T follicular helper cell (primary cell): Measurements from ENCODE around the gene DPYSL4.
"Not testable (repeated sequence)": the region's sequence is repeated elsewhere in the genome, so short reads cannot be mapped to it uniquely, and the experiment has no call there.

ENCODE experiments used
- DNase-seq: peaks from one replicate; pipeline ENCODE4 v3.0.0-alpha.2; 2020; ENCODE audit warnings: low read depth

DPYSL4 gene

DNA sequence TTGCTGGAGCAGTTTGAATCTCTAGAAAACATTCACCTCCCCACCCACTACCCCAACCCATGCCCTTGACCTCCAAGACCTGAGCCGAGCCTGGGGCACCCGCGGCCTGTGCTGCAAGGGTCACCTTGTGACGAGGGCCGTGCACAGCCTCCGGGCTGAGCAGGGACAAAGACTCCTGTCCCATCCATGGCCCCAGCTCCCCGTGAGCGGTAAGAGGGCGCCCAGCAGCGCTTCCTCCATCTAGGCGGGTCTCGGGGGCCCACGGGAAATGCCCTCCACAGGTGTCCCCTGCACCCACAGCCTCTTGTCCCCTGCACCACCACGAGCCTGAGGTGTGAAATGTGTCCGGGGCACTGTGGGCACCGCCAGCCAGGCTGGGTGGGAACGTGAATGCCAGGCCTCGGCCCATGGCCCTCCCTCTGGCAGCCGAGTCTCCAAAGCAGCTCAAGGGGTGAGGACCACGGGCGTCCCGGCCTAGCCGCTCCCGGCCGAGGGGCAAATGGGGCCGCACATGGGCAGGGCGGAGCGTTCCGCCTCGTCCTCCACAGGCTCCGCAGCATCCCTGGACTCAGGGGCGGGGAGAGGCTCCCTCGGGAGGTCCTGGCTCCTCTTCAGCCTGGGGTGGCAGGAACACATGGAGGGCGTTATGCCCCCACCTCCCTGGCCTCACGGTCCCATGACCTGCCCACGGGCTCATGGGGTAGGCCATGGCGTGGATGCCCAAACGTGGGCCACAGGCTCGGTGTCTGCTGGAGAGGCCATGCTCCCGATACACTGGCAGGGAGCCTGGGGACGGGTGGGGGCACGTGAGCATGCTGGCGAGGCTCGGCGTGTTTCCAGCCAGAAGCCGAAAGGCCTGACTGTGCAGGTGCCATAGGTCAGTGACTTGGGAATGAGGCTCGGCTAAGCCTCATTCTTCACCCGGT, 21.1 kb downstream of the DPYSL4 start:
- DNase-seq = no peak

DNA sequence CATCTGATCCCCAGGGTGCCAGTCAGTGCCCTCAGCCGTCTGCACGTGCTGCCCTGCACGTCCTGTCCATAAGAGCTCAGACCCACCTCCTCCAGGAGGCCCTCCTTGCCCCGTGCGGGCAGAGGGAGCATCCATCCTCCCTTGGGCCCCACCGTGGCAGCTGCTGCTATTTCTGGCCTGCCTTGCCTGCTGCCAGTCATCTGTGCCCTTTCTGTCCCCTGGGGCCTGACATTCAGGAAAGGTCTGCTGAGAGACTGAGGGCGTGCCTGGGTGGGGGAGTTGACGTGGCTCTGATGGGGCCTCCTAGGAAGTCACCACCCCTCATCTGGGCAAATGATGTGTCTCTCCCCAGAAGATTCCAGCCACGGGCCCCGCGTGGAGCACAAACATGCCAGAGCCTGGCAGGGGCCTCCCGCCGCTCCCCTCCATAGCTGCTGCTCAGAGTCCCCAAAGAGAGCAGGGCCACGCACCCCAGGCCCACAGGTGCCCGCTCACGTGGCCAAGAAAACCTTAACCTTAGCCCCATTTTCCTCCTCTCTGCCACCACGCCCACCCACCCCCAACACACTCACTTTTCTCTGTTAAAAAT, 21.8 kb downstream of the DPYSL4 start:
- DNase-seq = no peak

DNA sequence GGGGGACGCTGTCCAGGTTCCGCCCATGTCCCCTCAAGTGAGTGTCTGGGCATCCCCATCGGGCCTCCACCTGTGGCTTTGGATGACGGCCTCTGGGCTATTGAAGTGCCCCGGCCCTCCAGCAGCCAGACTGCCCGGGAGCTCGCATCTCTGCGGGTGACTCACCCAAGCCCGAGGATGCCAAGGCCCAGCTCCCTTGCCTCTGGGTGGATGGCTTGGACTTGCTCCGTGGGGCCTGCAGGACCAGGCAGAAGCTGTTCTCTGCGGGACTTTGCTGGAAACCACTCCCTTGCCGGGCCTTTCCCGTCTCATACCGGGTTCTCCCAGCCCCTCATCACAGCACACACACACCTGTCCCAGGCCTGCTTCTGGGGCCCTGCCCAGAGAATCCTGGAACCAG, 22.4 kb downstream of the DPYSL4 start:
- DNase-seq = no peak

DNA sequence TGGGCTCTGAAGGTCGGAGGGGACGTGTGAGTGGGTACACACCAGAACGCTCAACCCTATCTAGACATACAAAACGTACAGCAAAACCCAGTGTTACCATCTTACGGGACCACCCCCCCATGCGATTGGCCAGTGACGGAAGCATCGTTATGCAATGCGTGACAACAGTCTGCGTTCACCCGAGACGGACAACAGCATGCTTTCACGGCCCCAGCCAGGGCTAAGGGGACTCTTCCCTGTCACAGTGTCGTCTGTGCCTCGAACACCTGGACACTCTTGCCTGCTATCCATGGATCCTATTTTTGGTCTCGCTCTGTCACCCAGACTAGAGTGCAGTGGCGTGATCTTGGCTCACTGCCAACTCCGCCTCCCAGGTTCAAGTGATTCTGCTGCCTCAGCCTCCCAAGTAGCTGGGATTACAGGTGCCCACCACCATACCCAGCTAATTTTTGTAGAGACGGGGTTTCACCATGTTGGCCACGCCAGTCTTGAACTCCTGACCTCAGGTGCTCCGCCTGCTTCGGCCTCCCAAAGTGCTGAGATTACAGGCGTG, 23.3 kb downstream of the DPYSL4 start:
- no peak for DNase-seq

DNA sequence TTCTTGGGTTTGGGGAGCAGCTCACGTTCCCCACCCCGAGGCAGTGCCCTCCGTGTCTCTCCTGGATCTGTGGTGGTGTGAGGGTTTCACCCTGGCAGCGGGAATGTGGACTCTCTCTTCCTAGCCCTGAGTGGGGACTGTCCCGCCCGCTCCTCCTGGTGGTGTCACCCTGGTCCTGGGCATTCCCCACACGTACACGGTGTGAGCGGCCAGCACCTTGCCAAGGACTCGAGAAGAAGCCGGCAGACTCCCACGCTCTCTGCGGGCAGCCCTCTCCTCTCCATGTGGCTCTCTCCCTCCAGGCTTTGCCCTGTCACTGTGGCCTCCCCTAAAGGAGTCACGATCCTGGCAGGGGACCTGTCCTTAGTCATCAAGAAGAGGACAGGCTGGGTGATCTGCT, 24.0 kb downstream of the DPYSL4 start:
- no peak for DNase-seq

DNA sequence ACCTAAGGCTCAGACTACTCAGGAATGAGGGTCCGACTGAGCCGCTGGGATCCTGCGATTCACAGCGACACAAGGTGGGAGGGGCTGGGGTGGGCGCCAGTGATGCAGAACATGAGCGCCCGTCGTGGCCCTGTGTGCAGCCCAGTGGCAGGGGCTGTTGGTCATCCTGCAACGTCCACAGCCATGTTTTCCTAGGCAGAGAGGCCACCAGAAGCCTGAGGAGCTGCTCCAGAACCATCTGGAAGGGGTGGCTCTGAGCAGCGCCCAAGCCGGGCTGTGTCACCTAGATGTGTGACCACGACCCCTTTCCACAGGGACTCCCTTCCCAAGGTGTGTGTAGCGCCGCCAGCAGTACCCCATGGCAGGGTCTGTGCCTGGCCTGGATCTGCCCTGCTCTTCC, 24.5 kb downstream of the DPYSL4 start:
- no peak for DNase-seq

DNA sequence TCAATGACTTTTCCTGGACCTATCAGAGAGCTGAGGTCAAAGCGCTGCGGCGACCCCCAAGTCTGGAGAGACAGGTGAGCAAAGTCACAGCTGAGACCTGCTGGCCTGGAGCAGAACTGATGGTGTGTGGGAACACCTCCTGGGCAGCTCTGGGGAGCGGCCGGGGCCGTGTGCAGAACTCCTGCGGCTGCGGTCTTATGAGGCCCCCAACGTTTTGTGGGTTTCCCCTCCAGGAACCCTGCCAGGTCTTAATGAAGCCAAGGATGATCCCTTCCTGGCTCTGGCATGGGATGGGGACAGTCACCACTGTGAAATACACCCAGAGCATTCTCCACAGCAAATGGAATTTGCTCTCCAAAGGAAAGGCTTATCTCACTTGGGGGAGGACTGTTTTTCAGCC, 26.1 kb downstream of the DPYSL4 start:
- no peak for DNase-seq

DNA sequence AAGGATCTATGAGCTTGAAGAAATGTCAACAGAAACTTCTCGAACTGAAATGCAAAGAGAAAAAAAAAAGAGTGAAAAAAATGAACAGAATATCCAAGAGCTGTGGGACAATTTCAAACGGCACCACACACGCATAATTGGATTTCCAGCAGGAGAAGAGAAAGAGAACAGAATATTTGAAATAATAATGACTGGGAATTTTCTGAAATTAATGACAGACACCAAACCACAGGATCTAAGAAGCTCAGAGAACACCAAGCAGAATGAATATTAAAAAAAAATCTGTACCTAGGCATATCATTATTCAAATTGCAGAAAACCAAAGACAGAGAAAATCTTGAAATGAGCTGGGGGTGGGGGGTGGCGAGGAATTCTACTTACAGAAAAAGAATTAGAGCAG, 27.2 kb downstream of the DPYSL4 start:
- DNase-seq = no peak

DNA sequence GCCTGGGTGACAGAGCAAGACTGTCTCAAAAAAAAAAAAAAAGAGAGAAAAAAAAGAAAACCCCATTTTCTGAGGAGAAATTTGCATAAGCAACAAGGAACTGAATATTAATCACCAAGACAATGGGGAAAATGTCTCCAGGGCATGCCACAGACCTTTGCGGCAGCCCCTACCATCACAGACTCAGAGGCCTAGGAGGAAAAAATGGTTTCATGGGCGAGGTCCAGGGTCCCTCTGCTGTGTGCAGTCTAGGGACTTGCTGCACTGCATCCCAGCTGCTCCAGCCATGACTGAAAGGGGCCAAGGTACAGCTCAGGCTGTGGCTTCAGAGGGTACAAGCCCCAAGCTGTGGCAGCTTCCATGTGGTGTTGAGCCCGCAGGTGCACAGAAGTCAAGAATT, 29.7 kb downstream of the DPYSL4 start:
- DNase-seq = not testable (repeated sequence)

DNA sequence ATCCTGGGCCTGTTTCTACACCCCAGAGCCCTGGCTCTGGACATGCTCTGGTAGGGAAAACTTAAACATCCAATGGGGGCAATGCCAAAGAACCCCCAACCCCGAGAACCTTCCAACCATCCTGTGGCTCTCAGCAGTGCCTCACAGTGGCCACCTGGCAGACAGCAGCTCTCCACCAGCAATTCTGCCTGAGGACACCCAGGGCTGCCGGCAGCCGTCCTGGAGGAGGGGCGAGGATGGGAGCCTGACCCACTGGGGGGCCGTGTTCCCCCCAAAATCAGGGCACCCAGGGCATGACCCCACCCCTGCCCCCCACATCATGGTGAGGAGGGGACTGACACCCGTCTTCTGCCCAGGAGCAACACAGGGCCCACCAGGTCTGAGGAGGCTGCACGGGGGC, 32.7 kb downstream of the DPYSL4 start:
- DNase-seq = no peak

DNA sequence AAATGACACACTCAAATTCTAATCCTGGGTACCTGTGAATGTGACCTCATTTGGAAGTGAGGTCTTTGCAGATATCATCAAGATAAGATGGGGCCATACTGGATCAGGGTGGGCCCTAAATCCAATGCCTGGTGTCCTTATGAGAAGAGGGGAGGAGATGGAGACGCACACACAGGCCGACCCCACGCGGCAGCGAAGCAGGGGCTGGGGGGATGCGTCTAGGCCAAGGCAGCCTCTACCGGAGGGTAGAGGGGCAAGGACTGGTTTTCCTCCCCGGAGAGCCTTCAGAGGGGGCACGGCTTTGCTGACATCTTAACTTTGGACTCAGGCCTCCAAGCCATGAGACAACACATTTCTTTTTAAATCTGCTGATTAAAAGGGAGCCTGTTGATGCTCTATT, 33.3 kb downstream of the DPYSL4 start:
- no peak for DNase-seq

DNA sequence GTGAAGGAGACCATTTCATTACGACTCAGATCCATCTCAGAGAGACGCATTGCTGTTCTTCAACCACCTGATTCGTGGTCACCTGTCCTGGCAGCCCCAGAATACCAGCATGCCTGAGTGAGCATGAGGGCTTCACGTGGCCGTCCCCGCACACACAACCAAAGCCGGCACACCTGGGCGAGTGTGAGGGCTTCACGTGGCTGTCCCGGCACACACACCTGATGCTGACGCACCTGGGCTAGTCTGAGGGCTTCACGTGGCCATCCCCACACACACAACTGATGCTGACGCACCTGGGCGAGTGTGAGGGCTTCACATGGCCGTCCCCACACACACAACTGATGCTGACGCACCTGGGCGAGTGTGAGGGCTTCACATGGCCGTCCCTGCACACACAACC, 34.2 kb downstream of the DPYSL4 start:
- DNase-seq = not testable (repeated sequence)

DNA sequence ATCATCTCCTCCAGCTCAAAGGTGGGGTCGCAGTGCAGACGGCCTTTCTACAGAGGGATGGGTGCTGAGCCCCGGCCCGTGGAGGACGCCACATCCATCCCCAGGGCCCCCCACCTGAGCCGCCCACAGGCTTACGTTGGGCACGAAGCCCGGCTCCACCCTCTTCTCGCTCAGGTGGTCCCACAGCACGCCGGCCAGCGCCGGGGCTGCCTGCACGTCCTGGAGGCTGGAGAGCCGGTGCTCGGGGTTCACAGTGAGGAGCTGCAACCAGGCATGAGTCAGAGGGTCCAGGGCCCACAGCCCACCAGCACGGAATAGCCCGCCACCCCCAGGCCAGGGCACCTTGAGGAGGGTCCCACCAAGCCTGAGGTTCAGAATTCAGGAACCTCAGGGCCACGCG, 36.0 kb downstream of the DPYSL4 start:
- no peak for DNase-seq

DNA sequence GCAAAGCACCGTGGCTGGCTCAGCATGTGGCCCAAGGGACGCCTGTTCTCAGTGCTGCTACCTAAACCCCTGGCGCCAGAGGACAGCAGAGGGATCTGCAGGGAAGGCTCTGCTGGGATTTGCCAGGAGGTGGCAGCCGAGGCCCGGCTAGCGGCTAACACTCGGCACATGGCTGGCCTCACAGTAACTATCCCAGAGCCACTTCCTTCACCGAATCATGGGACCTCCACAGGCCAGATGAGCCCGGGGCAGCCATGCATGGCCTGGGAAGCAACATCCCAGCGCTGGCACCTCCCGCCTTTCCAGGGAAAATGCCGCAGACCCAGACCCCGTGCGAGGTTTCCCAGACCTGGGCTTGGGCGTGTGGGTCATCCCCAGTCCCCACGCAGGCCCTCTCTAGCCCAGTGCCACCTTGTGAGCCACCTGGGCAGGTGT, 36.4 kb downstream of the DPYSL4 start:
- DNase-seq = peak; percentile 48

DNA sequence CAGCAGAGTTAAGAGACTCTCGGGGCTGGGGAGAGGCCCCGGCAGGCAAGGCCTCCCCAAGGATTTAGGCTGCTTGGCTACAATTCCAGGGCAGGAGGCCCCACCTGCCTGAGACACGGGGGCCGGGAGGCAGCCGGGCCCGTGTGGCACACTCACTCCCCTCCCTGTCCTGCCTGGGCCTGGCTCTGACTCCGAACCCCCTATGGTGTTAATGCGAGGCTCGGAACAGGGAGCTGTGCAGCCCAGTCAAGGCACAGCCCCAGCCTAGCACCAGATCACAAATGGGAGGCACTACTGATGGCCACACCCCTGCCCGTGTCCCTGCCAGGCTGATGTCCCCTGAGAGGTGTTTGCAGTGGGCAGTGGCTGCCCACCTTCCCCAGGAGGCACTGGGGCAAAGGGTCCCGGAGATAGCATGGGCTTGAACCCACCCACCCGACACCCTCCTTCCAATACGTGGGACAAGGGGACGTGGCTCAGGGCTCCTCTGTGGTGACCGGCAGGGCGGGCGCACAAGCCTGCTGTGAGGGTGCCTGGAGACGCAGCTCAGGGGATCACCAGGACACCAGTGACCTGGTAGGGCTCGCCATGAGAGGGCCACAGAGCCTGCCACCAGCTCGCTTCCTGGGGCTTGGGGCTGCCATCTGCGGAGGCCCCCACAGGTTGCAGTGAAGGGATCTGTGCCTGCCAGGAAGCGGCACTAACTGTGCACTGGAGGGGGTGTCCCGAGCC, 37.0 kb downstream of the DPYSL4 start:
- DNase-seq = no peak

DNA sequence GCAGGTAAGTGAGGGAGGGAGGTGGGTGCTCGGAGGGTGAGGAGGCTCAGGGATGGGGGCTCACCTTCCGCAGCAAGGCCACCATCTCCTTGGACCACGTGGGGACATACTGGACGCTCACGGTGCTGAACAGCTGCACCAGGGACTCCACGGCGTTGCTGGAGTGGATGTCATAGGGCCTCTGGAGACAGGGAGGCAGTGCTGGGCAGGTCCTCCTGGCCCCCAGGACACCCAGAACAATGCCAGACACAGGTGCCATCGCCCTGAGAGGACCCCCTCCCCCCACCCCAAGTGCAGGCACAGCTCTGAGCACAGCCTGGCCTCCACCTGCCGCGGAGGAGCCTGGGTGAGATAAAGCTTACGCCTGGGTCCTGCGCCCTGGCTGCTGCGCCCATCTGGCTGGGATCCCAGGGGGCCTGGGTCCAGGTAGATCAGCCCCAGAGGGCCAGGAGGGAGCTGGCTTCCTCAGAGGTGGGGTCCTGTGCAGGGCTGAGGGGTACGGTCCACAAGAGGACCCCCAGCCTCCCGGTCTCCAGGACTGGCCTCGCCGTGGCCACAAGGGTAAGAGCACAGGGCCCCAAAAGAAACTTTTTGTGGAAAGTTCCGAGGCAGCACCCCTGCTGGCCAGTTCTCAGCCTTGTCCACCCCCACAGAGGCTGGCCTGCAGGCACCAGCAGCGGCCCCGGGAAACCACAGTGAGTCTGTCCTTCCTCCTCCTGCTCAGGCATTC, 37.8 kb downstream of the DPYSL4 start:
- no peak for DNase-seq

DNA sequence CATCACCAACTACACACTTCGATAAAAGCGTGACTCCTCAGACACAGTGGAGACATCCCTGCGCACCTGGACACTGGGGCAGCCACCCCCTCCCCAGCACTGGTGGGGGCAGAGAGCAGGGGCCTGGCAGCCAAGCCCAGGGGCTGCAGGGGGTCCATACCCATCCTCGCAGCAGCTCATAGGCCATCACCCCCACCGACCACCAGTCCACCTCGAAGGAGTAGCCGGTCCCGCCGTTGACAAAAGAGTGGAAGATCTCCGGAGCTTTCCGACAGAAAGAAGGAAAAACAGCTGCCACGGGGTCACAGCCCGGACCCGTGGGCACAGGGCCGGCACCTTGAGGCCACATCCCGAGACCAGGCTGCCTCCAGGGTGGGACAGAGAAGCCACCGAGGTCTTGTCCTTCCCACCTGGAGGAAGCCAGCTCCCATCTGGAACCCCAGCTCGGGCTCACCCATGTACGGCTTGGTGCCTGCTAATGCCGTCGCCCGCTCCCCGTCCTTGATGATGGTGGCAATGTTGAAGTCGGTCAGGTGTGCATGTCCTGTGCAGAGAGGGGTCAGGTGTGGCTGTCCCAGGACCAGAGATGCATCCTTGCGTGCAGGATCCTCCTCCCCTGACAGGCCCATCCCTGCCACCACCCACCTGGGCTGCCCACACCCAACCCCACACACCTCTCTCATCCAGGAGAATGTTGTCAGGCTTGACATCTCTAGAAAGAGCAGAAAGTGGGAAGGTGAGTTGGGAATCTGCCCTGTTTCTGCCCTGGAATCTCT, 38.5 kb downstream of the DPYSL4 start:
- DNase-seq = no peak

DNA sequence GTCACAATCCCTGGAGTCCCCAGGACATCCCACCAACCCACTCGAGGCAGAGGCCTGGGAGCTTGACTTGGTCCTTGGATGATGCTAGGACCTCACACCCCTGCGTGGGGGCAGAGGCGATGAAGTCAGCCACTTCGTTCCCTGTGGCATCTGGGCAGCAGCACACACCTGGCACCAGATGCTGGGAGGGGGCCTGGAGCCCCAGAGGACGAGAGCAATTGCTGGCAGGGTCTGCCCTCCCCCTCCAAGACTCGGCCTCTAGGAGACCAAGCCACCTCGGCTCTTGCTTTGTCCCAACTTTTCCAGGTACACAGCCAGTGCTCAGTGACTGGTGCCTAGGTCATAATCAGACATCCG, 39.1 kb downstream of the DPYSL4 start:
- no peak for DNase-seq

DNA sequence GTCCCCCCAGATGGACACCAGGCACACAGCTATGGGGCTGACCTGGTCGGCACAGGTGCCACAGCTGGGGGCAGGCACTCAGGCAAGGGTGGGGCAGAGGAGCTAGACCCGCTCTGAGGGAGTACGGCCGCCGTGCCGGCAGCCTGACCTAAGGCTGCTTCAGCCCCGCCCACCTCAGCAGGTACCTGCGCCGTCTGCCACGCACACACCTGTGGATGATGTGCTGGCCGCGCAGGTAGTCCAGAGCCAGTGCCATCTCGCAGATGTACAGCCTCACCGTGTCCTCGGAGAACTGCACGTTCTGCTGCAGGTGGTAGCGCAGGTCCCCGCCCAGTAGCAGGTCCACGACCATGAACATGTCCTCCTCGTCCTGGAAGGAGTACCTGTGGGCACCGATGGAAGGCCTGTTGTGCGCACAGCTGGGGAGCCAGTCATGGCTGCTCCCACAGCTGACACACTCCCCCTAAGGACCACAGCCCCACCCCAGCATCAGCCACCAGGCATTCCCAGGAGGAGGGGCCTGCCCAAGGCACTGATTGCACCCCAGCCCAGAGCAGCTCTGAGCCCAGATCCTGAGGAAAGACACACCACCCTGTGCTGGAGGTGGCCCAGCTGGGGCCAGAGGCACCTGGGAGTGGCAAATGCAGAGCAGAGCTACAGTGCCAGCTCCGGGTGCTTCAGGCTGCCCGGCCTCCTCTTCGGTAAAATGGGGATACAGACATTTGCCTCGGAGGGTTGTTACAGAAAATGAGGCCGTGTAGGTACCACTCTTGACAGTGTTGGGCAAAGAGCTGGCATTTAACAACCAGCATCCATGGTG, 40.0 kb downstream of the DPYSL4 start:
- DNase-seq = no peak

DNA sequence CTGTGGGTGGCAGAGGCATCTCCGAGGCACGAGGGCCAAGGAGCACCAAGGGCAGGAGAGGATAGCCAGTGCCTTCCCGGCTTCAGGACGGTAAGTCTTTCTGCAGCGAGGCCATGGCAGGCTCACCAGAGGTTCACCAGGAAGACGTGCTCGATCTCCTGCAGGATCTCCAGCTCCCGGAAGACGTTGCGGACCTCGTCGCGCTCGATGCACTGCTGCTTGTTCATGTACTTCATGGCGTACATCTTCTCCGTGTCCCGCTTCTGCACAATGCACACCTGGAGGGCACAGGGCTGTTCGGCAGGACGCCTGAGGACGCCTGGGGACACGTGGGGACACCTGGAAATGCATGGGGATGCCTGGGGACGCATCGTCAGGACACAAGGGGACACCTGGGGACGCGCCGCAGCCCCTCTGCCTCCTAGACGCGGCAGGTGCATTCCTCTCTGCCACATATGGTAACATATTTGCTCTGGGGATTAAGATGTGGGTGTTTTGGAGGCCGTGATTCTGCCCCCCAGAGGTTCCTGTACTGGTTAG, 41.2 kb downstream of the DPYSL4 start:
- no peak for DNase-seq
